HG02970 (cell line): ENCODE results near the gene MYLK4.
"Not testable (repeated sequence)": the region's sequence is repeated elsewhere in the genome, so short reads cannot be mapped to it uniquely, and the experiment has no call there.

Experiments used
- ATAC-seq: cut with Tn5 transposase; IDR thresholded peaks from one replicate; pipeline ENCODE4 v1.9.1; 2021; ENCODE audit warnings: mild to moderate bottlenecking, moderate library complexity, moderate number of reproducible peaks; ENCODE audit not compliant: unreplicated experiment, low FRiP score

MYLK4 gene

DNA sequence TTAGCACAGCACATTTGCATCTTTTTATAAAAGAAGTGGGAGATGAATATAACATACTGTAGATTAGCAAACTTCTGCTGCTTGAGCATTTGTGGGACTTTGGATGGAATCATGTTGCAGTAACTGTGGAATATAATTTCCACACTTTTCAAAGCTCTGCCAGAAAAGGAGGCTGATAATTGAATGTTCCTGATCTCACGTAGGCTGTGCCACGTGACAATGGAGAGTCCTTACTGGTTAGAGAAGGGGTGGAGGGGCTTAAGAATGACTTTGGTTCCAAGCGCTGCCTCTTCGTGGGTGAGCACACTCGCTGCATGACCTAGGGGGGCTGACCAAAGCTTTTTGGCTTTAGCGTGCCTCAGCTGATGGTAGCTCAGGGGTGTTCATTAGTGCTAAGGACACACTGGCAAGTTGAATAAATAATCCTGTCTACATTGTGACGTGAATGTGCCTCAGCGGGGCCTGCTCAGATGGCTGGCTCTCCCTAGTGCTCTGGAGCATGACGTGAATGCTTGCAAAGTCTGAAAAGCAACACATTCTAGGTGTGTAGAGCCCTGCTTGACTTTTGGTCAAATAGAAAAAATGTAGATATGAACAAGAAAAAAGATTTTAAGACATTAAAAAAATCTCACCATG is 29.5 kb upstream of the MYLK4 start:
- ATAC-seq: no peak

DNA sequence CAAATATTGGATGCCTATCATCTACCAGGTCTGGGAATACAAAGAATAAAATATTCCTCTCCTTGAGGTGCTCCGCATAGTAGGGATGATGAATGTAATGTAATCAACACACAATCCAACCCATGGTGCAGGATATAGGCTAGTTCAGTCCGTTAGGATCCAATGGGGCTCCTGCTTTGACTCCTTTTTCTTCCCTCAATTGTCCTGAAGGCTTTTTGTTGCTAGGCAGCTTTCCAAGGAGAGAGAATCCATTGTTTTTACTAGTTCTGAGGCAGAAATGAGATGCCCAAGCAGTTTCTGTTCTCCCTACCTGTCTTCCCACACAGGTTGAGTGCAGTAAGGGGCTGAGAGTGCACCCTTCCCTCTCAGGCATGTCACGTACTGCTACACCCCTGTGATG is 26.5 kb upstream of the MYLK4 start:
- ATAC-seq: no peak

- ATAC-seq: no peak
Measured at GRCh38 chr6:2775003-2775402, 24.3 kb upstream of the MYLK4 start.

DNA sequence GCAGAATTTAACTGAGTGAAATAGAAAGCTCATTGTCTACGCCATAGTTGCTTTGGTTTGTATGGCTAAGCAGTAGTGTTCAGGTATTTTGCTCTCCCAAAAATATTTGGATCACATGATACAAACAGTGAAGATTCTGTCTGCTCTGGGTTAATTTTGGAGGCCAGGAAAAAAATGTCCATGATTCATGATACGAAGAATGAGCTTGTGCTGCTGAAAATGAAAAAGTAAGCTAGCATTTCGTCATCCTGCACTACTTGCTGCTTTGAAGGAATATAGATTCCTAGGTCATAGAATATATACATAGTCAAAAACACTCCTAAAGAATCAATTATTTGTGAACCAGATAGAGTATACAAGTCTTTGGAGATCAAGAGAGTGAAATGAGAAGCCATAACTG is 22.7 kb upstream of the MYLK4 start:
- no peak for ATAC-seq

- no peak for ATAC-seq
Measured at GRCh38 chr6:2772840-2773239, 22.1 kb upstream of the MYLK4 start.

DNA sequence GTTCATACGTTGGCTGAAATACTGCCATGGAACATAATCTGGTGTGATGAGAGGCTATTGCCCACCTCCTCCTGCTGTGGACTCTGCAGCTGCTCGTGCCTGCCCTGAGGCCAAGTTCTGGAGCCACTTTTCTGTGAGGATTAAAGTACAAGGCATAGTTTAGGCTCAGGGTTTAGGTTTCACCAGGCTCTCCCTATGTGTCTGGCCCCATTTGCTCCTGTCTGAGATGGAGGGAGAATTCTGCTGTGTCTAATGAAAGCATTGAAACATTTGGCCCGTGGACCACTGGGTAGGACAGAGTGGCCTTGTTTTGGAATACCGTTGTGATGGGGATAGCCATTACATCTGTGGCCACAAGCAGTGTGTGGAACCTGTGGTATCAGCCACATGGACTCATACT is 20.4 kb upstream of the MYLK4 start:
- no peak for ATAC-seq

GRCh38 chr6:2770171-2770570 is 19.4 kb upstream of the MYLK4 start:
- no peak for ATAC-seq

DNA sequence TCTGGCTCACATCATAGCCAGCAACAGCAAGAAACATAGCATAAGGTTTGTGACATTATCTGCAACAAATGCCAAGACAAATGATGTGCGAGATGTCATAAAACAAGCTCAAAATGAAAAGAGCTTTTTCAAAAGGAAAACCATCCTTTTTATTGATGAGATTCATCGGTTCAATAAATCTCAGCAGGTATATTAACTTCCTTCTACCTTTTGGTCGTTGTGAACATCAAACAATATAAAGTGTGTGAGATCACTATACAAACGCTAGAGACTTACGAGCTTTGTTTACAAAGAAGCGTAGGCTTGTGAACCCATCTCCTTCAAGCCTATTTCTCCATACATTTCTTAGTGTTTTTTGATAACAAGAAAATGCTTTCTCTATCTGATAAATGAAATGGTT is 18.0 kb upstream of the MYLK4 start:
- ATAC-seq: no peak

DNA sequence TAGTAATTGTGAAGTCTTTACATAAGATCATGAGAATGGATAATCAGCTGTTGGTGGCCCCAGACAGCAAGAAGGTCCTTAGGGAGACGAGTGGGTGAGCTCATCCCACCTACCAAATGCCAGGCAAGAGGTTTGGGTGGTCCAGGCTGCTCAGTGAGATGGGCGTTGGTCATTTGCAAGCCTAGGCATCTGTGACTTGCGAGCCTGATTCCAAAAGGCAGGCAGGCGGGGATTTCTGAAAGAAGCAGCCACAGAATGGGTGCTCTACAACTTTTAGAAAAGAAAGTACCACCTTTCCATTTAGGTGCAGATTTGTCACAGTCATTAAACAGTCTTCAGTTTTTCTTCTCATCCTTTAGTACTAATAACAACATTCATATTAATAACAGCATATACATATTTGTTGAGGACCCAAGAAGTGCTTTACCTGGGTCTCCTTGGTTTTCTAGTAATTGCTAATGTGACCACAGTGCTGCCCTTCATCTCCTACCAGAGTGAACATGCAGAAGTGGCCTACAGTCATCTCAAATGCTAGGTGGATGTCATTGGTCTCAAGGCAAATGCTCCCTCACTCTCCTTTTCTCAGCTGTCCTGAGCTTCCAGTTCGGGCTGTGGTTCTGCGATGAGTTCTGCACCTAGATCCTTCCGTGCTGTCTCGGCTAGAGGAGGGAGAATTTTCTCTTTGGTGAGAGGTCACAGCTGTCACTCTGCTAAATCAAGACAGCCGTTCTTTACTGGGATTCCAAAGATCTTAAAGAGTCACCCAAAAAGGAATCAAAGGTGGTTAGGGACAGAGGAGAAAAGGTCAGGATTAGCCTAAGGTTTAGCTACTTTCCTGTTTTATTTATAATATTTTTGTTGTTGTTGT is 17.2 kb upstream of the MYLK4 start:
- no peak for ATAC-seq

- ATAC-seq: no peak
Measured at GRCh38 chr6:2766767-2767656, 16.3 kb upstream of the MYLK4 start.

DNA sequence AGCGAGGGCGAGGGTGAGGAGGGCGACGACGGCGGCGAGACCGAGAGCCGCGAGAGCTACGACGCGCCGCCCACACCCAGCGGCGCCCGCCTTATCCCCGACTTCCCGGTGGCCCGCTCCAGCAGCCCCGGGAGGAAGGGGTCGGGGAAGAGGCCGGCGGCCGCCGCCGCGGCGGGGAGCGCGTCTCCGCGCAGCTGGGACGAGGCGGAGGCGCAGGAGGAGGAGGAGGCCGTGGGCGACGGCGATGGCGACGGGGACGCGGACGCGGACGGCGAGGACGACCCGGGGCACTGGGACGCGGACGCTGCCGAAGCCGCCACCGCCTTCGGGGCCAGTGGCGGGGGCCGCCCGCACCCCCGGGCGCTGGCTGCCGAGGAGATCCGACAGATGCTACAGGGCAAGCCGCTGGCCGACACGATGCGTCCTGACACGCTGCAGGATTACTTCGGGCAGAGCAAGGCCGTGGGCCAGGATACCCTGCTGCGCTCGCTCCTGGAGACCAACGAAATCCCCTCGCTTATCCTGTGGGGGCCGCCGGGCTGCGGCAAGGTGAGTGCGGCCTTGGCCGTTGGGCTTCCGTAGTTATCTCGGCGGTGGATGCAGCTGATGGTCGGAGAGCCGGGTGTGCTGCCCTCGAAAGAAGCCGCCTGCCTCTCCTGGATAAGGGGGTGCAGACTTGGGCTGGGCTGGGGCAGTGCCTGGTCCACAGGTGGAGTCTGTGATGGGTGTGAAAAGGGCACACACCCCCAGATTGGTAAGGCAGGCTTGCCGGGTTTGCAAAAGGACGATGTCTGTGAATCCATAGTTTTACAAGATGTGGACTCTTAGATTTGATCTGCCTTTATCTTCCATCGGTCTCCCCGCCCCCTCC is 15.4 kb upstream of the MYLK4 start:
- ATAC-seq: peak; percentile 7

GRCh38 chr6:2765166-2765895 is 14.6 kb upstream of the MYLK4 start, which contains the start of gene WRNIP1:
TSS of gene WRNIP1 (plus strand) at chr6:2765393. CDS start at chr6:2765623, 230 bp downstream.
- peak; percentile 86 for ATAC-seq

DNA sequence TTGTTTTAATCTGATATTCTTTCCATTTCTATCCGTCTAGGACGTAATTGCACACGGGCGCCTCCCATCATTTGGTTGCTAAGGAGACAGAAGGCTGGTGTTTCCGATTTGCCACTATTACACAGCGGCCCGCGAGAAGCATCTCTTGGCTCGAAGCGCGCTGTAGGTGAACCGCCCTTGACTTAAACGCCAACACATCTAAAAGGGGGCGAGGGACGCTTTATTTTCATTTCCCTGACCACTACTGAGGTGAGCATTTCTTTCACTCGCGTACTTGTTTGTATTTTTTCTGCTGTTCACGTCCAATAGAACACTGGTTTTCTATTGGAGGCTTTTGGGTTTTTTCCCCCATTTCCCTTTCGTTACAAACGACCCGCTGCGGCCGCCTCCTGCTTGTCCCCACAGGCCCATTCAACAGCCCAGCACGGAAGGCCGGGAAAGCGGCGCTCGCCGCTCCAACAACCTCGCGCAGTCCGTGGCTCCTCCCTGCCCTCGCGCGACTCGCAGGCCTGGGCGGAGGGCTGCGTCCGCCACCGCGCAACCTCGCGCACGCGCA is 14.0 kb upstream of the MYLK4 start:
- ATAC-seq: peak; percentile 55

- no peak for ATAC-seq
Measured at GRCh38 chr6:2763876-2764540, 13.3 kb upstream of the MYLK4 start.

DNA sequence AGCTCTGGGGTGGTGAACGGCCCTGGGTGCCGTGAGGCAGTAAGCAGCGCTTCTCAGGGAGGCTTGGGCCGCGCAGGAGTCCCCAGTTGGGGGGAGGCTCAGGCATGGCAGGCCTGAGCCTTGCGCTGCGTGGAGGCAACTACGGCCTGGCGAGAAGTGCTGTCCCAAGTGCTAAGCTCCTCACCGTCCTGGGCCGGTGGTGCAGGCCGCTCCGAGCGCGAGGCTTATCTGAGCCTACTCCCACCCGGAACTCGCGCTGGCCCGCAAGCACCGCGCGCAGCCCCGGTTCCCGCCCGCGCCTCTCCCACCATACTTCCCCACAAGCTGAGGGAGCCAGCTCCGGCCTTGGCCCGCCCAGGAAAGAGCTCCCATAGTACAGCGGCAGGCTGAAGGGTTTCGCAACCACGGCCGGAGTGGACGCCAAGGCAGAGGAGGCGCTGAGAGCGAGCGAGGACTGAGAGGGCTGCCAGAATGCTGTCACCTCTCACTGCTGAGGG is 12.7 kb upstream of the MYLK4 start:
- ATAC-seq: no peak

- ATAC-seq: not testable (repeated sequence)
Measured at GRCh38 chr6:2762868-2763267, 12.1 kb upstream of the MYLK4 start.

GRCh38 chr6:2760882-2761842 is 10.4 kb upstream of the MYLK4 start:
- no peak for ATAC-seq
